ENCODE data around the gene VHLL.
"Not testable (repeated sequence)": the region's sequence is repeated elsewhere in the genome, so short reads cannot be mapped to it uniquely, and the experiment has no call there.

VHLL gene

DNA sequence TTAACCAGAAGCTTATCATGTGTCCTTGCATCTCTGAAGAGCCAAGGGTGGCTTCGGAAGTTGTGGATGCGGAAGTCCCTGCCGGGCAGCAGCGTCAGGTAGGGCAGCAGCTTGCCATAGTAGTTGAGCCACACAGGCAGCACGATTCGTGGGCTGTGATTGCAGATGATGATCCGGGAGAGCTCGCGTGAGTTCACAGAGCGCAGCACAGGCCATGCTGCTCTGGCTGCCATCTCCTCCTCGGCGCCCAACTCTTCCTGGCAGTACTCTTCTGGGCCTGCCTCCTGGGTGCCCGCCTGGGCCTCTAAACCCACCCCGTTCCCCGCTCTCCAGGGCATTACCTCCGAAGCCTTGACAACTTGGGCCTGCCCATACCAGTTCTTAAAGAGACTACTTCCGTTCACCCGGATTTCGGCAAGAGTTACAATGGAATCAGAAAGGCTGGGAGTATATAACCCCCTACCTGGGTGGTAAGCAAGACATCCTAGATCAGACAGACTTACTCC is at the start of gene VHLL:
Gene VHLL, minus strand, starts transcription at position 456 of the 506 bp plus-strand sequence. Its CDS starts 118 bp downstream, at position 338.
- no peak for DNase-seq (ENCODE audit: low spot score)

DNA sequence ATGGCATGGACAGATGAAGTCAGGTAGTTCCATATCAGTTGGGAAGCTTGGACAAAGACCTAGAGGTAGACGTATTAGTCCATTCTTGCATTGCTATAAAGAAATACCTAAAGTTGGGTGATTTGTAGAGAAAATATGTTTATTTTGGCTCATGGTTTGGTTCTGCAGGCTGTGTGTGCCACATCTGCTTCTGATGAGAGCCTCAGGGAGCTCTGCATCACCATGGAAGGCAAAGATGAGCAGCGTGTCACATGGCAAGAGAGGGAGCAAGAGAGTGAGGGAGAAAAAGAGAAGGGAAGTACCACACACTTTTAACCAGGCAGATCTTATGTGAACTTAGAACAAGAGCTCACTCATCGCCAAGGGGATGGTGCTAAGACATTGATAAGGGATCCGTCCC is 48.2 kb upstream of the VHLL start:
- no peak for DNase-seq (ENCODE audit: low spot score)

DNA sequence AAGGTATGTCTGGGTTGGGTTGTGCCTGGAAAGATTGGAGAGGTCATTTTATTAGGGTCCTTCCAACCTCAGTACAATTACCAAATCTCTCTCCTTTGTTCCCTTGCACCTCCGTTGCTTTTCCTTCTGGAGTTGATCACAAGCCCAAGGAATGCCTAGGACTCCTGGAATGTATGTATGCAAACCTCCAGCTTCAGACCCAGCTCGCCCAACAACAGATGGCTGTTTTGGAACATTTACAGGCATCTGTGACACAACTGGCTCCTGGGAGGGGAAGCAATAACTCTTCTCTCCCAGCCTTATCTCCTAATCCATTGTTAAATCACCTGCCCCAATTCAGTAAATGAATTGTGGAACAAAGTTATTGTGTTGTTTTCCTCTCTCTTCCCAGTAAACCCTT is 47.5 kb upstream of the VHLL start:
- DNase-seq (ENCODE audit: low spot score): no peak

DNA sequence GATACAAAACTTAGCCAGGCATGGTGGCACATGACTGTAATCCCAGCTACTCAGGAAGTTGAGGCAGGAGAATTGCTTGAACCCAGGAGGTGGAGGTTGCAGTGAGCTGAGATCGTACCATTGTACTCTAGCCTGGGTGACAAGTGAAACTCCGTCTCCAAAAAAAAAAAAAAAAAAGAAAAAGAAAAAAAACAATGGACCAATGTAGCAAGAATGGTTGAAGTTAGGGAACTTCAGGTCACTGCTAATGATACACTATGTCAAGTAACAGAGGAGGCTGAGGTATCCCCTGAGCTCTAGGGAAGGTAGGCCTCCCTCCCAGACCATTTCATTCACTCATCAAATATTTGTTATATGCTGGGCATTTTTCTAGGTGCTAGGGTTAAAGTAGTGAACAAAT is 46.9 kb upstream of the VHLL start:
- not testable (repeated sequence) for DNase-seq (ENCODE audit: low spot score)

DNA sequence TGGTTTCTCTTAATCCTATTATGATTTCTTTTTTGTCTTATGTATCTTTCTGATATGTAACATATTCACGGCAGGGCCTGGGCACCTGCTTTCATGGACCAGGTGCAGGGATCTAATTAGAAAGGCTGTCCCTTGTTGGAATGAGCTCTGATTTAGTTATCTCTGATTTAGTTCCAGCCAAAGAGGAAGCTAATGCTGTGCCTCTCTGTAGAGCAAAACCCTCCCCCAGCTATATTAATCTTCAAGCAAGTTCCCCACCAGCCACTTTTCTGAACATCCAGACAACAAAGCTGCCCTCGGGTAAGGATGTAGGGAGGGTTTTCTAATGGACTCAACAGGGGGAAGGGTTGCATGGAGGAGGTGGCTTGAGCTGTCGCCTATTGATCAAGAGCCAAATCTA is 45.3 kb upstream of the VHLL start:
- DNase-seq (ENCODE audit: low spot score): no peak

DNA sequence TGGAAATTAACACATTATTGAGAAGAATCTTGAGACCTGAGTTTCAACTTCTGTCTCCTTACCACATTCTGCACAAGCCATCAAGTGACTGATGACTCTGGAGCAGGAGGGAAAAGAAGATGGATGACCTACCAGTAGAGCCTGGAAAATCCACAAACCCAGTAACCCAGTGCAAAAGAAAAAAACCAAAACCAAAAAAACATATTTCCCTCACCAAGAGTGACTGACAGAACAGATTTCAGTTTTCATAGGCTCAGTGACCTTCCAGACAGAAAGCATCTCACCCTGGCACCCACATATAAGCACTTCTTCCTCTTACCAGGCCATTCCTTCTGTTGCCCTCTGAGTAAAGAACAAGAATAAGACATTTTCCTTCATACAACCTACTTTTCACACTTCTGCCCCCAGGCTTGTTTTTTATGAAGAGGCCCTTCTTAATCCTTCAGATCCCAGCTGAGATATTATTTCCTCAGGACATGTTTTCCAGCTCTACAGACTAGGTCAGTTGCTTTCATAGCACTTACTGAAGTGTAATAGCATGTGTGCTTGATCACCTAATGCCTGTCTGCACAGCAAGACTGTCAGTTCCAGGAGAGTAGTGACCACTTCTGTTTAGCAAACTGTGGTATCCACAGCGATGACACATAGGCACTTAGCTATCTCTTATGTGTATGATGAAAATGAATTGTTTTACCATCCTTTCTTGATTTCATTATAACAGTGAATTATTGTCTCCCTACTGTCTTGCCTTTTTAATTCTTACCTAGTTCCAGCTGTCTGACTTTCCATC is 43.3 kb upstream of the VHLL start:
- DNase-seq (ENCODE audit: low spot score): no peak

DNA sequence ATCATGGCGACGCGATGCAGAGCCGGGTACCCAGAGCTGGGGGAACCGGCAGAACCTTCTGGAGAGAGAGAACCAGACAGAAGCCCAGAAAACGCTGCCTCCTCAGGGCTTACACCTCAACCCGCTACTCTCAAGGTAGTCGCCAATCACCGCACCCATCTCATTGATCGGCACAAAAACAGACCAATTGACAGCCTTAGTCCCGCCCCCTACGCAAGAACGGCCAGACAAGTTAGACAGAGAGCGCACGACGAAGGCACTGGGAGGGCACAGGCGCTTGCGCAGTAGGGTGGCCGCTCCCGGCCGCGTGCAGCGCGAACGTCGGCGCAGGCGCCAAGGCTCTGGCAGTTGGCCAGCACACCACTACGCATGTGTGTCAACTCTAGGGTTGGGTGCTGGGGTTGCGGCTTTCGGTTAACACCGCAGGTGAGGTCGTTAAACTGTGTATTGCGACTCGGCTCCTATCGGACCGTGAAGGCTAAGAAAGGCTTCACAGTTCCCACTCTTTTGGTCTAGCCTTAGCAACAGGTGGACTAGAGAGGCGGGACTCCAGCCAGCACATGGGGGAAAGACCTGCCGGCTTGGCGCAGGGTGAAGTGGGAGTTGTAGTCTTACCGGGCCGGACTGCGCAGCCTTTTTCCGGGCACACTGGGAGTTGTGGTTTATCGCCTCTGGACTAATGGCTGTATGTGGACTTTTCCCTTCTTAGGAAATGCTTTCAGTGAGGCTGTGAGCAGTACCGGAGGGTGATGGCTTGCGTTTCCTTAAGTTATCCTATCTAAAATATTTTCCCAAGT is 39.3 kb upstream of the VHLL start, which contains the start of the genes CCT3 and TSACC:
Gene CCT3, minus strand, starts transcription at position 113 of the 797 bp plus-strand sequence. Its CDS starts 108 bp downstream, at position 5.
Gene TSACC, plus strand, starts transcription at position 347 of the 797 bp plus-strand sequence. CDS start 1,232 bp downstream, outside the sequence.
- peak; percentile 100 for DNase-seq (ENCODE audit: low spot score)

DNA sequence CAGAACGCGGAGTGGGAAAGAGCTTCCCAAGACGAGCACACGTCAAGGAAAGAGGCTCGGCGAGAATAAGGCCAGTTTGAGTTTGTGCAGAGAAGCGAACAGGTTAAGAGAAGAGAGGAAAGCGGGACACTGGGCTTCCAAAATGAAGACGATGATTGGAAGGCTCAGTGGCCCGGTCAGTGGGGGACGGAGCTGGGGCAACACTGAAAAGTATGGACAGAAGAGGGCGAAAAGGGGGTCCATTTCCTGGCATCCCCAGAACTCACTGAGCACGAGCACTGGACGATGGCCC is 38.7 kb upstream of the VHLL start:
- no peak for DNase-seq (ENCODE audit: low spot score)

DNA sequence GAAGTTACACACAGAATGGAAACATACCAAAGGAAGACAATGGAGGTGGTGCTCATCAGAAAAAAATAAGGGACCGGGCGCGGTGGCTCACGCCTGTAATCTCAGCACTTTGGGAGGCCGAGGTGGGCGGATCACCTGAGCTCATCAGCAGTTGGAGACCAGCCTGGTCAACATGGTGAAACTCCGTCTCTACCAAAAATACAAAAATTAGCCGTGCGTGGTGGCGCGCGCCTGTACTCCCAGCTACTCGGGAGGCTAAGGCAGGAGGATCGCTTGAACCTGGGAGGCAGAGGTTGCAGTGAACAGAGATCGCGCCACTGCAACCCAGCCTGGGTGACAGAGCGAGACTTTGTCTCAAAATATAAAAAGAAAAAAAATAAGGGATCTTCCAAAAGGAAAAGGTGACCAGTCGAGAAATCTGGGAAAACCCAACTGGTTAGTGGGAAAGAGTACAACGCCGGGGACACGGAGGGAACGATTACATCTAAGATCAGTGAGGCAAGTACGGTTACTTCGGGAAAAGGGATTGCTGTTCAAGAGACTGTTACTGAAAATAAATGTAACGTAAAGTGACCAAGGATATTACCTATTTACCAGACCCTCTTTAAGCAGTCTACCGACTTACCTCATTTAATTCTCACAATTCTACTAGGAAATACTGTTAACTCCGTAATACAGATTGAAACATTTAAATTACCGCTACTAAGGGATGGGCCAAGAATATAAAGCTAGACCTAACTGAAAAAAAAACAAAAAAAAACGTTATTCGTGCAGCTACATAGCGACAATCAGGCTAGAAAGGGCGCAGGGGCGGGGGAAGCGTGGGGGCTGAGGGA is 38.2 kb upstream of the VHLL start:
- no peak for DNase-seq (ENCODE audit: low spot score)

DNA sequence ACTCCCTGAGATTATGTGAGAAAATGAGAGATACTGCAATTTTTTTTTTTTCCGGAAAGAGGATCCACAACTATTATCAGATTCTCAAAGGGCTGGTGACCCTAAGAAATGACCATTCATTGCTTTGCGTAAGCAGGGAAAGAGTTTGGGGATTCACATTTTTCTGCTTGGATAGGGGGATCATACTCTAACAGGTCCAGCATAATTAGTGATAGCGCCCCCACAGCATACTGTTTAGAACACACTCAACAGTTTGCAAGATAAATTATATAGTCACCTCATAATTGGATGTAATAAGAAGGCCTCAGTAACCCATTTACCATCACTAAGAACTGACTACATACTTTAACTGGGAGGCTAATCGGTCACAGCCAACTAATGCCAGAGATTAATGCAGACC is 37.1 kb upstream of the VHLL start:
- DNase-seq (ENCODE audit: low spot score): no peak

DNA sequence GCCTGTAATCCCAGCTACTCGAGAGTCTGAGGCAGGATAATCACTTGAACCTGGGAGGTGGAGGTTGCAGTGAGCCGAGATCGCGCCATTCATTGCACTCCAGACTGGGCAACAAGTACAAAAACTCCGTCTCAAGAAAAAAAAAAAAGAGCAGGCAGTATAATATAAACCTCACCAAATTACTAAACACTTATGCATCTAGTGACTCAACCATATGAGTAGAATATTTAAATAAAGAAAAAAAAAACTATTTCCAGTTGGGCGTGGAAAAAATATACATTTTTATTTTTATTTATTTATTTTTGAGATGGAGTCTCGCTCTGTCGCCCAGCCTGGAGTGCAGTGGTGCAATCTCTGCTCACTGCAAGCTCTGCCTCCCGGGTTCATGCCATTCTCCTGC is 24.1 kb upstream of the VHLL start:
- DNase-seq (ENCODE audit: low spot score): not testable (repeated sequence)

DNA sequence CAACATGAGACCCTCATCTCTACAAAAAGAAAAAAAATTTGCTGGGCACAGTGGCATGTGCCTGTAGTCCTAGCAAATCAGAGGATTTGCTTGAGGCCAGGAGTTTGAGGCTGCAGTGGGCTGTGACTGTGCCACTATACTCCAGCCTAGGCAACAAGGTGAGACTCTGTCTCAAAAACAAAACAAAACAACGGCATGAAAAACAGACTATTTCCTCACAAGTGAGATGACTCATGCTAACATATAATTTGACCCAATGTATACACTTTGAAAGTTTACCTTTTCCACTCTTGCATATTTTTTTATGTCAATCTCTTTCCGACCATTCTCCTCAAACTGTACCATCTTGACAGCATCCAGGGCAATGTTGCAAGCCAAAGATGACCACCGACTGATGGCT is 21.5 kb upstream of the VHLL start:
- DNase-seq (ENCODE audit: low spot score): no peak

DNA sequence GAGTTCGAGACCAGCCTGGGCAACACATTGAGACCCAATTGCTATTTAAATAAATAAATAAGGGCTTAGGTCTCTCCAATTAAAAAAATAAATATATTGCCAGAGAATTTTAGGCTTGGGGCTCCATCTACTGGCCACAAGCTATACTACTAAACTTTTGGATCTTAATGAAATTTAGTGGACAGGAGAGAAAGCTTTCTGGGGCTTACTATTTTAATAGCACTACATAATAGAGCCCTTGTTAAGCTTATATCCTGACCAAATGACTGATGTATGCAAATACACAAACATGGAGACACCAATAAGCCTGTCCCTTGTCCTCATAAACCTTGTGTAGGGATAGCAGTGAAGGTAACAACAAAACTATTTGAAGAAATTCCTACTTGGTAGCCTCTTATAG is 20.6 kb upstream of the VHLL start:
- DNase-seq (ENCODE audit: low spot score): peak; percentile 82

DNA sequence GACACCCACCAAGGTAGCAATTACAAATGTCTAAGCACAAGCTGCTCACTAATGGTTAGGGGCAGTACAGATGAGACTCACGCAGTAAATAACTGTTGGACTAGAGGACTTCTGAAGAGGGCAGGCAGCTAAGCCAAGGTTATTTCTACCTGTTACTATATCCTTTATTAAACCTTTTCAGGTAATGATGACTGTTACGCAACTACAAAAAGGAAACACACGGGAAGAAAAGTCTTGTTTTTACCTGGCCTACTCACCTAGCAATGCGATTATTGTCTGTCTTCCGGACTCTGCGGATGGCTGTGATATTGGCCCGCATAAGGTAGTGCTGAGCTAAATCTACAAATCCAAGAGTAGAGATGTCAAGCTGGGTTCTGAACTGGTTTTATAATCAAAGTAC is 17.8 kb upstream of the VHLL start:
- DNase-seq (ENCODE audit: low spot score): no peak

DNA sequence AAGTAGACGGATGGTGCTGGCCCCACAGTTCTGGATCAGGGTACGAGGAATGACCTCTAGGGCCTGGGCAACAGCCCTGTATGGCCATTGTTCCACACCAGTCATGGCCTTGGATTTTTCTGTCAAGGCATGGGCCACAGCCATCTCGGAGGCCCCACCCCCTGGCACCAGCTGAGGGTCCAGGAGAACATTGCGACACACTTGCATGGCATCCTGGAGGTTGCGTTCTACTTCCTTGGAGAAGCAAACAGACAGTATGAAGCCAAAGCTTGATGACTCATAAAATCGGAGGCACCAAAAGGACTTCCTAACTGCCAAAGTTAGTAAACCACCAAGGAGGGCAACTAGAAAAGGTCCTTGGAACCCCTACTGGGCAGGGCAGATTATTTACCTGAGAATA is 11.9 kb upstream of the VHLL start:
- DNase-seq (ENCODE audit: low spot score): no peak

DNA sequence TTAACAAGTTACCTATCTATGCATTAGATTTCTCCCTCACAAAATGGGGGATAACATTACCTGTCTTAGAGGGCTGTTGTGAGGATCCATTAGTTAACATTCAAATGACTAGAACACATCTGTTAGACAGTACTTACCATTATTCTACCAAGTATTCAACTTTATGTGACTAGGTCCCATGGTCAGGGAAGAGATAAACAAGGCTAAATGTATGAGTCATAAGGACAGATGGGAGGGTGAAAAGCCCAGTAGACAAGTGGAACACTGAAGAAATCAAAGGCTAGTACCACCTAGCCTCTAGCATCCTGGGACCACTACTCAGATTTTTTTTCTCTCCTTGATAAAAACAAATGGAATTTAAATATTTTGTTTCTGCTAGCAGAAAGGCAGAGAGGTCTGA is 9.0 kb upstream of the VHLL start:
- DNase-seq (ENCODE audit: low spot score): peak; percentile 79

DNA sequence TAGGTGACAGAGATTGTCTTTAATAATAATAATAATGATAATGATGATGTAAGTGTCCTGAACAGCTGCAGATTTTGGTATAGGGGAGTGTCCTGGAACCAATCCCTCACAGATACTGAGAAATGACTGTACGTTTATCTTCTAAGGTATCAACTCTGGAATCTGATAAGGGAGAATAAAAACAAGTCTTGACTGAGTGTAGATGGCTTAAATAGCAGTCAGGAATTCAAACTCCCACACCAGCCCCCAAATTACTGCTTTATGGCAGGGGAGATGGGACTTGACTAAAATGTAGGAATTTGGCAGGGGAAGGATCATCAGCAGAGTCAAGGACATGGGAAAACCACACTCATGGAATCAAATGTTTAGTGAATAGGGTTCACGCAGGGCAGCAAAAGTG is 6.1 kb upstream of the VHLL start:
- DNase-seq (ENCODE audit: low spot score): no peak

DNA sequence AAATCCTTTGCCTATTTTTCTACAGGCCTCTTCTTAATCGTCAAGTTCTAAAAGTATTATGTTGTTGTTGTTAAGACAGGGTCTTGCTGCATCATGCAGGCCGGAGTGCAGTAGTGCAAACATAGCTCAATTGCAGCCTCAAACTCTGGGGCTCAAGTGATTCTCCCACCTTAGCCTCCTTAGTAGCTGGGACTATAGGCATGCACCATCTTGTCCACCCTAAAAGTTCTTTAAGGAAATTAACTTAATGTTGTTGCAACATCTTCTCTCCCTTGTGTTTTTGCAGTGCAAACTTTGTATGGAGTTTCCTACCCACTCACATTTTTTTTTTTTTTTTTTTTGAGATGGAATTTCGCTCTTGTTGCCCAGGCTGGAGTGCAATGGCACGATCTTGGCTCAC is 4.1 kb upstream of the VHLL start:
- no peak for DNase-seq (ENCODE audit: low spot score)

DNA sequence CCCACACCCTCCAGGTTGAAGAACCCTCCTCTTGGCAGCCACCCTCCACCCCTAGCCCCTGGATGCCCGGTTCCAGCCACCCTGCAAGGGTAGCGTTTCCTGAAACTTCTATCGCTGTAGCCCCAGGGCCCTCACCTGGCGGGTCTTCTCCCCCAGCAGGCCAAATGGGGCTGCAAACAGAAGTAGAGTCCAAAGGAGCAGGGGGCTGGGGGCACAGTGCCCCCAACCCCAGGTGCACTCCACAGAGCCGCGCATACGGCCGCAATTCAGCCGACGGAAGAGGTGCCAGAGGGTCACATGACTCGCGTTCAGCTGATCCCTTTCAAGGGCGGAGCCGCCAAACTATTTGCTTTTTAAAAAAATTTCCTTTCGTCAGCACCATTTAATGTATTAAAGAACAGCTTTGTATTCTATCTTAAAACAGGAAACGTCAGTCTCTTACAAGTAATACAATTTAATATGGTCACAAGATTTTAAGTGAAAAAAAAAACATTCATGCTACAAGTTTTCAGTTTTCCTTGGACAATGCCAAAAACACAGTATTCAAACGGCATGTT is 3.6 kb downstream of the VHLL start, which contains the start of gene GLMP:
Gene GLMP, minus strand, starts transcription at position 289 of the 557 bp plus-strand sequence. Its CDS starts 34 bp downstream, at position 255.
- DNase-seq (ENCODE audit: low spot score): peak; percentile 78

DNA sequence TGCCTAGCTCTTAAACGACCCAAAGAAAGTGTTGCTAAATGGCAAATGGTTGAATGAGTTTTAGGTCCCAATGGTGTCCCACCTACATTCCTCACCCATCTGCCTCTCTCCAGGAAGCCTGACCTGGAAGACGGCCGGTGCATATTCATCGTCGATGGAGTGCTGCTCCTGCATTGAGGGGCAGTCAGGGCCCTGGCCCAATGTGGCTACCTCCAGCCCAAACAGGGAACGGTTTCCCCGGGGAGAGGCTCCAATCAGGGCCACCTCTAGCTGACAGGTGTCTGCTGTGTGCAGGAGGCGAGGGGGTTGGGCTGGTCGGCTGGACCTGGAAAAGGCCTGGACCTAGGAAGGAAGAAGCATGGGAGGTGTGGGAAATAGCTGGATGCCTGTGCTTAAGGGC is 5.2 kb downstream of the VHLL start:
- DNase-seq (ENCODE audit: low spot score): no peak

DNA sequence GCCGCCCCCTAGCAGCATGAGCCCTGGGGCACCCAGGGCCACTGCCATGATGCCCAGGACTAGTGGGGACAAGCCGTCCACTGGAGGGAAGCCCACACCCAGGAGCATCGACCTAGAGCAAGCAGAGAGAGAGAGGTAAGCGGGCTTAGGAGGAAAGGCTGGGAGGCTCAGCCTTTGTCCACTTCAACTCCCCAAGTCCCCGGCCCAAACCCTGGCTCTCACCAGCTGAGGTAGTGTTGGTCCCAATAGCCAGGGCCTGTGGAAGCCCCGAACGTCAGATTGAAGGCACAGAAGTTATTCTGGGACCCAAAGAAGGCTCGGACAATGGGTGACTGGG is 6.0 kb downstream of the VHLL start:
- no peak for DNase-seq (ENCODE audit: low spot score)
